ENCODE results near the gene PCNX1. TPM values are rescaled to one million over a fixed set of nuclear protein-coding genes. Genes with fewer than 3 reads are reported as not detected.

The PCNX1 gene
- total and polyA plus RNA-seq, 2 of the 4 experiments (the other 2 are of a cell fraction), result 15.0 to 43.7 TPM

DNA sequence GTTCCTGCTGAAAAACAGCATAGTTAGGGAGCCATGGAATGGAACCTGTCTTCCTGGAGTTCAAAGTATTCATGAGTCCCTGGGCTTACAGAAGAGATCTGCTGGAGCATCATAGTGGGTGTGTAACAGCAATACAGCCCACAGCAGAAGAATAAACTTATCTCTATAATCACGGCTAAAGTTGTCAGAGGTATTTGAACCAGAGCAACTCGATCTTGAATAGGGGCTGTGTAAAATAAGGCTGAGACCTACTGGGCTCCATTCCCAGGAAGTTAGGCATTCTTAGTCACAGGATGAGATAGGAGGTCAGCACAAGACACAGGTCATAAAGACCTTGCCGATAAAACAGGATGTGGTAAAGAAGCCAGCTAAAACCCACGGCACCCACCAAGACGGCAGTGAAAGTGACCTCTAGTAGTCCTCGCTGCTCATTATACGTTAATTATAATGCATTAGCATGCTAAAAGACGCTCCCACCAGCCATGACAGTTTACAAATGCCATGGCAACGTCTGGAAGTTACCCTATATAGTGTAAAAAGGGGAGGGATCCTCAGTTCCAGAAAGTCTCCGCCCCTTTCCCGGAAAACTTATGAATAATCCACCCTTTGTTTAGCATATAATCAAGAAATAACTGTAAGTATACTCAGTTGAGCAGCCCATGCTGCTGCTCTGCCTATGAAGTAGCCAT lies 223.4 kb downstream of the PCNX1 start (continued):
- TF ChIP-seq MAZ (IDR thresholded peaks at IDR 0.05; ENCODE audit: borderline replicate concordance, low read depth, low read length) (no peak), POLR2A (IDR thresholded peaks at IDR 0.05; ENCODE audit: low read depth, low read length) (no peak)

DNA sequence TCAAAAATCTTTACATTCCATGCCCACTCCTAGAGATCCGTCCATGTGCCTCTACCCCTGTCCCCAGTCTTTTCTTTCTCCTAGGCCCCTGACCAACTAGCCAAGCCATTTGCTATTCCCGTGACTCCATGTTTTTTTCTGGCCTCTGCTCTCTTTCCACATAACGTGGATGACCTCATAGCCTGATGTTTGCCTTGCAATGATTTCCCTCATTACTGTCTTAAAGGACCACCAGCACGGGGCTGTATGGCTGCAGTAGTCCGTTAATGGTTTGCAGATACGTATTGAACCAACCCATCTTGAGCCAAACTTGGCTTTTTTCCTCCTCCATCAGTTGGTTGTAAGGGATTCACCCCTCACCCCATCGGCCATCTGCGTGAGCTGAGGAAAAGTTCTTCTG lies 226.0 kb downstream of the PCNX1 start:
- H3K36me3 ChIP-seq (ENCODE audit: control insufficient read depth, insufficient read depth, low read length), result no peaks in the 10 kb centered on the region
- H3K4ac ChIP-seq (ENCODE audit: low read depth, low read length), result peak overlapping the region; percentile 13; the same call in 1 of the 2 replicates
- DNase-seq (no peak), ATAC-seq (ENCODE audit: low read depth) (no peak)
- intact Hi-C loops (cut with micrococcal nuclease), result loop anchor here (10.0 kb wide), 1 partner anchor 452 kb away; no protein-coding TSS in a partner anchor
- H3K27ac ChIP-seq (ENCODE audit: insufficient read depth, low read length), result no peak overlapping the region
- peak overlapping the region; percentile 95; the same call in 2 of the 3 replicates for H2BK15ac ChIP-seq (ENCODE audit: low read depth, low read length)
- peak overlapping the region; percentile 17 for H2AK9ac ChIP-seq (replicated peaks; ENCODE audit: low read depth, low read length, poor library complexity)
- H3K23ac ChIP-seq (ENCODE audit: low read depth, low read length), result no peak overlapping the region
- H3K27me3 ChIP-seq (ENCODE audit: control insufficient read depth, insufficient read depth, low read length), result no peaks in the 10 kb centered on the region
- 93% methylated on average over 2 of the region's 8 CpGs; no CpG with 5 or more reads in 1 of the 2 experiments for WGBS, 2 experiments (ENCODE audit: extremely low coverage in 2 of 2, insufficient read length in 1 of 2)
- no peaks in the 10 kb centered on the region for H4K20me1 ChIP-seq (ENCODE audit: insufficient read depth, low read length)
- 0 out of 4 replicates have a peak, but pooled peaks cover 0 to 4% of the 10 kb centered on the region in 2 experiments for H3K79me1 ChIP-seq (ENCODE audit: low read depth in 1 of 2, low read length in 2 of 2)
- no peak overlapping the region for H2BK5ac ChIP-seq (ENCODE audit: low read depth, low read length, poor library complexity, severe bottlenecking)
- H3K4me1 ChIP-seq (ENCODE audit: control insufficient read depth, insufficient read depth, low read length), result peaks cover 16% of the 10 kb centered on the region
- peak overlapping the region; percentile 55; the same call in 1 of the 2 replicates for H3K14ac ChIP-seq (replicated peaks; ENCODE audit: low read depth, low read length)
- ChIA-PET CTCF (no interaction called here), POLR2A (ENCODE audit: unreplicated experiment) (no interaction called here)
- no peaks in the 10 kb centered on the region for H3K9me1 ChIP-seq (ENCODE audit: insufficient read depth, low read length)
- 0 out of 2 replicates have a peak overlapping the region, but pooled peaks have one; percentile 74 for H2BK120ac ChIP-seq (ENCODE audit: low read depth, low read length)
- no peak overlapping the region for H3K4me2 ChIP-seq (ENCODE audit: low read depth, low read length)
- H2AK5ac ChIP-seq (ENCODE audit: low read depth, low read length), result peak overlapping the region; percentile 76
- dilution Hi-C loops (cut with HindIII; ENCODE audit: low sequenced_read_pairs, unreplicated experiment), result no loop called here
- peak overlapping the region; percentile 76; the same call in 1 of the 2 replicates for H2BK20ac ChIP-seq (ENCODE audit: low read depth, low read length)
- peak overlapping the region; percentile 33 for H4K91ac ChIP-seq (ENCODE audit: insufficient read depth, low read depth, low read length)
- in situ Hi-C loops (cut with MboI; ENCODE audit: low sequenced_read_pairs), result loop anchor here (10.0 kb wide), 1 partner anchor 722 kb away; no protein-coding TSS in a partner anchor
- 0 out of 2 replicates have a peak overlapping the region, but pooled peaks have one; percentile 18 for H3K18ac ChIP-seq (ENCODE audit: low read depth, low read length)
- H3K4me3 ChIP-seq (ENCODE audit: insufficient read depth, low read depth, low read length), result no peak overlapping the region
- no peak overlapping the region for H3K9ac ChIP-seq (ENCODE audit: low read depth, low read length)
- no TSS peak for BruUV-seq (replicated peaks)
- H3K56ac ChIP-seq (ENCODE audit: extremely low read depth, insufficient read depth, low read length), result no peak overlapping the region
- H4K5ac ChIP-seq (ENCODE audit: low read depth, low read length), result no peak overlapping the region
- peaks cover 5% of the 10 kb centered on the region; the same call in 1 of the 2 replicates for H3K9me3 ChIP-seq (ENCODE audit: control insufficient read depth, insufficient read depth, low read length)
- H2AFZ ChIP-seq (replicated peaks; ENCODE audit: low read length, poor library complexity), result no peak overlapping the region
- no peak overlapping the region; a peak in 1 of 4 replicates for H4K8ac ChIP-seq (ENCODE audit: low read depth in 2 of 2, low read length in 2 of 2)
- no peak for TF ChIP-seq CHD1 (IDR thresholded peaks at IDR 0.05; ENCODE audit: low read depth, low read length)
- TF ChIP-seq FOS (IDR thresholded peaks at IDR 0.05; ENCODE audit: low read depth, low read length), result no peak
- no peak for TF ChIP-seq NFE2L2 (IDR thresholded peaks at IDR 0.05; ENCODE audit: low read depth, low read length)
- TF ChIP-seq POLR2A (IDR thresholded peaks at IDR 0.05; ENCODE audit: low read depth, low read length), result no peak
- TF ChIP-seq, protein P1, sequence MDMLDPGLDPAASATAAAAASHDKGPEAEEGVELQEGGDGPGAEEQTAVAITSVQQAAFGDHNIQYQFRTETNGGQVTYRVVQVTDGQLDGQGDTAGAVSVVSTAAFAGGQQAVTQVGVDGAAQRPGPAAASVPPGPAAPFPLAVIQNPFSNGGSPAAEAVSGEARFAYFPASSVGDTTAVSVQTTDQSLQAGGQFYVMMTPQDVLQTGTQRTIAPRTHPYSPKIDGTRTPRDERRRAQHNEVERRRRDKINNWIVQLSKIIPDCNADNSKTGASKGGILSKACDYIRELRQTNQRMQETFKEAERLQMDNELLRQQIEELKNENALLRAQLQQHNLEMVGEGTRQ (IDR thresholded peaks at IDR 0.05; ENCODE audit: low read depth, low read length), result no peak
- TF ChIP-seq MAZ (IDR thresholded peaks at IDR 0.05; ENCODE audit: borderline replicate concordance, low read depth, low read length), result no peak
- no peak for TF ChIP-seq MAFK (IDR thresholded peaks at IDR 0.05; ENCODE audit: low read depth, low read length)
- TF ChIP-seq, protein P2, sequence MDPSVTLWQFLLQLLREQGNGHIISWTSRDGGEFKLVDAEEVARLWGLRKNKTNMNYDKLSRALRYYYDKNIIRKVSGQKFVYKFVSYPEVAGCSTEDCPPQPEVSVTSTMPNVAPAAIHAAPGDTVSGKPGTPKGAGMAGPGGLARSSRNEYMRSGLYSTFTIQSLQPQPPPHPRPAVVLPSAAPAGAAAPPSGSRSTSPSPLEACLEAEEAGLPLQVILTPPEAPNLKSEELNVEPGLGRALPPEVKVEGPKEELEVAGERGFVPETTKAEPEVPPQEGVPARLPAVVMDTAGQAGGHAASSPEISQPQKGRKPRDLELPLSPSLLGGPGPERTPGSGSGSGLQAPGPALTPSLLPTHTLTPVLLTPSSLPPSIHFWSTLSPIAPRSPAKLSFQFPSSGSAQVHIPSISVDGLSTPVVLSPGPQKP (IDR thresholded peaks at IDR 0.05; ENCODE audit: borderline replicate concordance, low read depth, low read length), result no peak
- TF ChIP-seq, protein P3, sequence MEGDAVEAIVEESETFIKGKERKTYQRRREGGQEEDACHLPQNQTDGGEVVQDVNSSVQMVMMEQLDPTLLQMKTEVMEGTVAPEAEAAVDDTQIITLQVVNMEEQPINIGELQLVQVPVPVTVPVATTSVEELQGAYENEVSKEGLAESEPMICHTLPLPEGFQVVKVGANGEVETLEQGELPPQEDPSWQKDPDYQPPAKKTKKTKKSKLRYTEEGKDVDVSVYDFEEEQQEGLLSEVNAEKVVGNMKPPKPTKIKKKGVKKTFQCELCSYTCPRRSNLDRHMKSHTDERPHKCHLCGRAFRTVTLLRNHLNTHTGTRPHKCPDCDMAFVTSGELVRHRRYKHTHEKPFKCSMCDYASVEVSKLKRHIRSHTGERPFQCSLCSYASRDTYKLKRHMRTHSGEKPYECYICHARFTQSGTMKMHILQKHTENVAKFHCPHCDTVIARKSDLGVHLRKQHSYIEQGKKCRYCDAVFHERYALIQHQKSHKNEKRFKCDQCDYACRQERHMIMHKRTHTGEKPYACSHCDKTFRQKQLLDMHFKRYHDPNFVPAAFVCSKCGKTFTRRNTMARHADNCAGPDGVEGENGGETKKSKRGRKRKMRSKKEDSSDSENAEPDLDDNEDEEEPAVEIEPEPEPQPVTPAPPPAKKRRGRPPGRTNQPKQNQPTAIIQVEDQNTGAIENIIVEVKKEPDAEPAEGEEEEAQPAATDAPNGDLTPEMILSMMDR (conservative IDR thresholded peaks at IDR 0.05; ENCODE audit: low read depth, low read length), result no peak
- TF ChIP-seq SMC3 (IDR thresholded peaks at IDR 0.05; ENCODE audit: low read depth, low read length), result no peak
- TF ChIP-seq BHLHE40 (IDR thresholded peaks at IDR 0.05; ENCODE audit: low read depth, low read length), result no peak
- TF ChIP-seq RAD21 (IDR thresholded peaks at IDR 0.05; ENCODE audit: low read length), result no peak
